CD14-positive monocyte (primary cell): ENCODE measurements around the gene PAM. TPM values are rescaled to one million over a fixed set of nuclear protein-coding genes. Genes with fewer than 3 reads are reported as not detected.

ENCODE experiments used
- DNase-seq, 3 donors: peaks; one replicate each; pipeline ENCODE4 v3.0.0-alpha.2; 2011 to 2022
- H2AFZ ChIP-seq: 2 replicates; pipeline ENCODE4 v1.6.0; 2012; ENCODE audit warnings: mild to moderate bottlenecking, low read depth, low read length, inconsistent platforms; ENCODE audit not compliant: insufficient read depth, poor library complexity, severe bottlenecking
- H3K27ac ChIP-seq, 2 donors: 1 replicate in 1 of 2; 2 replicates in 1 of 2; pipeline ENCODE4 v1.5.1; 2012 to 2013; ENCODE audit warnings: low read length in 2 of 2, control low read depth in 1 of 2, inconsistent platforms in 1 of 2, low read depth in 1 of 2, mild to moderate bottlenecking in 1 of 2
- H3K27me3 ChIP-seq, 2 donors: one replicate each; pipeline versions ENCODE4 v1.6.0 to v1.6.1; 2011 to 2013; ENCODE audit warnings: low read length in 2 of 2; ENCODE audit not compliant: control insufficient read depth in 2 of 2, insufficient read depth in 2 of 2
- H3K36me3 ChIP-seq, 2 donors: replicated peaks in 1 of 2; 1 replicate in 1 of 2; 2 replicates in 1 of 2; pipeline versions ENCODE4 v1.5.1 to v1.6.1; 2012 to 2013; ENCODE audit warnings: low read length in 2 of 2, control low read depth in 1 of 2, inconsistent platforms in 1 of 2, mild to moderate bottlenecking in 1 of 2; ENCODE audit not compliant: insufficient read depth in 2 of 2, control insufficient read depth in 1 of 2
- H3K4me1 ChIP-seq, 2 donors: 1 replicate in 1 of 2; 2 replicates in 1 of 2; pipeline versions ENCODE4 v1.5.1 to v1.6.1; 2012 to 2013; ENCODE audit warnings: low read length in 2 of 2, control low read depth in 1 of 2, inconsistent platforms in 1 of 2, mild to moderate bottlenecking in 1 of 2, moderate library complexity in 1 of 2; ENCODE audit not compliant: insufficient read depth in 2 of 2, control insufficient read depth in 1 of 2
- H3K4me2 ChIP-seq: replicated peaks from 2 replicates; pipeline ENCODE3; 2012; ENCODE audit warnings: low read length, moderate library complexity, mild to moderate bottlenecking; ENCODE audit not compliant: poor library complexity, severe bottlenecking; ENCODE audit errors: extremely low read depth
- H3K4me3 ChIP-seq, 3 experiments: fragments of 200-600 bp in 1 of 3; sonication (generic) in 1 of 3; replicated peaks in 1 of 3; 1 replicate in 2 of 3; 2 replicates in 1 of 3; pipeline ENCODE4 v1.5.1; 2011 to 2013; ENCODE audit warnings: low read length in 3 of 3, mild to moderate bottlenecking in 3 of 3, control low read depth in 2 of 3, low read depth in 2 of 3, inconsistent platforms in 1 of 3, moderate library complexity in 1 of 3
- H3K79me2 ChIP-seq: 2 replicates; pipeline ENCODE4 v1.6.0; 2012; ENCODE audit warnings: mild to moderate bottlenecking, control low read depth, inconsistent platforms, low read length, moderate library complexity; ENCODE audit not compliant: insufficient read depth
- H3K9ac ChIP-seq: 2 replicates; pipeline ENCODE4 v1.6.0; 2017; ENCODE audit warnings: low read length, mild to moderate bottlenecking; ENCODE audit not compliant: insufficient read depth, poor library complexity, severe bottlenecking
- H3K9me3 ChIP-seq, 2 donors: replicated peaks in 1 of 2; 1 replicate in 1 of 2; 2 replicates in 1 of 2; pipeline versions ENCODE4 v1.5.1 to v1.6.1; 2012 to 2013; ENCODE audit warnings: low read length in 2 of 2, control low read depth in 1 of 2; ENCODE audit not compliant: control insufficient read depth in 1 of 2, insufficient read depth in 1 of 2
- H4K20me1 ChIP-seq: 2 replicates; pipeline ENCODE4 v1.6.0; 2012; ENCODE audit warnings: mild to moderate bottlenecking, low read length, control low read depth, moderate library complexity; ENCODE audit not compliant: insufficient read depth
- H3K27ac Mint-ChIP-seq, 7 donors: one replicate each; pipeline ENCODE4 v1.8.0; 2020; ENCODE audit warnings: mild to moderate bottlenecking in 7 of 7, mixed read lengths in 7 of 7, moderate library complexity in 6 of 7, inconsistent platforms in 2 of 7
- H3K27me3 Mint-ChIP-seq, 3 donors: one replicate each; pipeline ENCODE4 v1.8.0; 2021 to 2022; ENCODE audit warnings: low read depth in 3 of 3, mild to moderate bottlenecking in 3 of 3, mixed read lengths in 3 of 3, moderate library complexity in 3 of 3, inconsistent platforms in 1 of 3
- H3K36me3 Mint-ChIP-seq, 2 donors: one replicate each; pipeline ENCODE4 v1.8.0; 2020; ENCODE audit warnings: mixed read lengths in 2 of 2, inconsistent platforms in 1 of 2, mild to moderate bottlenecking in 1 of 2
- H3K4me1 Mint-ChIP-seq: one replicate; pipeline ENCODE4 v1.8.0; 2020; ENCODE audit warnings: mild to moderate bottlenecking, mixed read lengths
- H3K4me3 Mint-ChIP-seq, 2 donors: one replicate each; pipeline ENCODE4 v1.8.0; 2020; ENCODE audit warnings: mild to moderate bottlenecking in 2 of 2, mixed read lengths in 2 of 2, moderate library complexity in 1 of 2
- H3K9me3 Mint-ChIP-seq, 7 donors: one replicate each; pipeline ENCODE4 v1.8.0; 2020 to 2022; ENCODE audit warnings: mixed read lengths in 7 of 7, mild to moderate bottlenecking in 6 of 7, moderate library complexity in 6 of 7, inconsistent platforms in 2 of 7
- CTCF ChIP-seq: fragments of 200-600 bp; IDR thresholded peaks from one replicate; pipeline ENCODE4 v1.8.0; 2022; ENCODE audit warnings: antibody characterized with exemption, mild to moderate bottlenecking
- WGBS: methylation state at CpG from one replicate; pipeline ENCODE4 v1.1.5; 2013; ENCODE audit warnings: missing lambda C conversion rate; ENCODE audit not compliant: insufficient coverage; 5-methylcytosine and 5-hydroxymethylcytosine counted together
- intact Hi-C, 2 donors: fragments of 100-400 bp; cut with micrococcal nuclease; formaldehyde crosslinking; loops; one replicate each; pipeline versions ENCODE4 v1.15.0 to v1.15.1; 2023
- polyA plus RNA-seq, 3 donors: library from polyadenylated mRNA; depleted of rRNA in 1 of 3; unstranded in 2 of 3; stranded (reverse) in 1 of 3; fragments of 300-500 nt in 2 of 3; fragments of >200 nt in 1 of 3; fragmentation: Illumina TruSeq in 2 of 3; gene quantifications; 1 replicate in 2 of 3; 2 replicates in 1 of 3; pipeline ENCODE4 v1.2.3, GENCODE V29; 2012 to 2021

The PAM gene
- polyA plus RNA-seq, 3 donors: 11.8 to 27.4 (median 12.8) TPM

- H3K36me3 Mint-ChIP-seq: no peaks in the 10 kb centered on the region
- peaks cover 0 to 2% (median 0%) of the 10 kb centered on the region in 3 donors for H3K27me3 Mint-ChIP-seq
Measured at GRCh38 chr5:102713278-102713677, 41.8 kb upstream of the PAM start.

GRCh38 chr5:102713682-102714231 is 41.3 kb upstream of the PAM start:
- Mint-ChIP-seq H3K27me3 (peaks cover 0 to 2% (median 0%) of the 10 kb centered on the region in 3 donors), H3K4me3 (no peak overlapping the region), H3K27ac (no peak overlapping the region), H3K36me3 (no peaks in the 10 kb centered on the region), H3K9me3 (peaks cover 0 to 6% (median 3%) of the 10 kb centered on the region in 7 donors), H3K4me1 (peaks cover 6% of the 10 kb centered on the region)
- H3K36me3 ChIP-seq: no peaks in the 10 kb centered on the region
- no peak overlapping the region for H3K9ac ChIP-seq
- intact Hi-C loops: no loop called here
- H3K79me2 ChIP-seq: no peaks in the 10 kb centered on the region
- no peaks in the 10 kb centered on the region for H3K4me1 ChIP-seq
- no peaks in the 10 kb centered on the region for H3K27me3 ChIP-seq
- no peak for TF ChIP-seq CTCF
- H3K4me2 ChIP-seq: no peak overlapping the region
- 38% methylated on average over 5 of the region's 6 CpGs for WGBS
- no peak overlapping the region for H2AFZ ChIP-seq
- H3K27ac ChIP-seq: no peak overlapping the region
- H3K9me3 ChIP-seq: no peaks in the 10 kb centered on the region
- H3K4me3 ChIP-seq: no peak overlapping the region
- no peak for DNase-seq
- no peaks in the 10 kb centered on the region for H4K20me1 ChIP-seq

More at GRCh38 chr5:102713278-102713677, 41.8 kb upstream of the PAM start:
- H2AFZ ChIP-seq: no peak overlapping the region
- no peaks in the 10 kb centered on the region for H3K27me3 ChIP-seq
- intact Hi-C loops: no loop called here
- 89% methylated on average over 1 of the region's 2 CpGs for WGBS
- no peak overlapping the region for H3K27ac ChIP-seq
- DNase-seq: no peak
- H3K9me3 ChIP-seq: no peaks in the 10 kb centered on the region
- no peaks in the 10 kb centered on the region for H4K20me1 ChIP-seq
- H3K4me1 ChIP-seq: no peaks in the 10 kb centered on the region
- TF ChIP-seq CTCF: no peak
- peaks cover 6% of the 10 kb centered on the region for H3K4me1 Mint-ChIP-seq
- H3K4me2 ChIP-seq: no peak overlapping the region
- H3K27ac Mint-ChIP-seq: no peak overlapping the region
- H3K9ac ChIP-seq: no peak overlapping the region
- peaks cover 0 to 8% (median 3%) of the 10 kb centered on the region in 7 donors for H3K9me3 Mint-ChIP-seq
- H3K4me3 Mint-ChIP-seq: no peak overlapping the region
- H3K36me3 ChIP-seq: no peaks in the 10 kb centered on the region
- no peak overlapping the region for H3K4me3 ChIP-seq
- H3K79me2 ChIP-seq: no peaks in the 10 kb centered on the region
